OCI-LY3 (cell line): ENCODE results near the gene HDGF.

Source experiments
- EZH2phosphoT487 ChIP-seq: fragments of 200-600 bp; shearing (Covaris generic); IDR thresholded peaks from 2 replicates; pipeline ENCODE4 v1.6.1; 2018; ENCODE audit warnings: antibody characterized with exemption, mixed run types, low read depth
- TF ChIP-seq, protein P1 (sequence below): fragments of 200-600, 300-600 bp; sonication (generic); IDR thresholded peaks from 2 replicates; pipeline ENCODE4 v1.5.1; 2014; ENCODE audit warnings: antibody characterized with exemption, low read length, low read depth

DNA sequence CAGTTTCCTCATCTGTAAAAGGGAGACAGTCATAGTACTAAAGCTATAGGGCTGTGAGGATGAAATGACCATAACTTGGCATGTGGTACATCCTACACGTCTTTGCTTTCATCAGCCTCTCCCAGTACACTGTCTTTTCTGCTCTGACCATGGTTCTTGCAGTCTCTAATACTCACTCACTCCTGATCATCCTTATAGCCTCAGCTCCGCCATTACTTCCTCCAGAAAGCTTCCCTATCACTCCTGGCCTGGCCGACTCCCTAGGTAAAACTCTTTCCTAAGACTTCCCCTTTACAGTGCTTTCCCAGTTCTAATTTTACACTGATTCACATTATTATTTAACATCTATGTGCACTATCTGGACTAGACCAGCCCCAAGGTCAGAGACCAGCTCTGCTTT, 5.6 kb downstream of the HDGF start:
- TF ChIP-seq, protein P1, sequence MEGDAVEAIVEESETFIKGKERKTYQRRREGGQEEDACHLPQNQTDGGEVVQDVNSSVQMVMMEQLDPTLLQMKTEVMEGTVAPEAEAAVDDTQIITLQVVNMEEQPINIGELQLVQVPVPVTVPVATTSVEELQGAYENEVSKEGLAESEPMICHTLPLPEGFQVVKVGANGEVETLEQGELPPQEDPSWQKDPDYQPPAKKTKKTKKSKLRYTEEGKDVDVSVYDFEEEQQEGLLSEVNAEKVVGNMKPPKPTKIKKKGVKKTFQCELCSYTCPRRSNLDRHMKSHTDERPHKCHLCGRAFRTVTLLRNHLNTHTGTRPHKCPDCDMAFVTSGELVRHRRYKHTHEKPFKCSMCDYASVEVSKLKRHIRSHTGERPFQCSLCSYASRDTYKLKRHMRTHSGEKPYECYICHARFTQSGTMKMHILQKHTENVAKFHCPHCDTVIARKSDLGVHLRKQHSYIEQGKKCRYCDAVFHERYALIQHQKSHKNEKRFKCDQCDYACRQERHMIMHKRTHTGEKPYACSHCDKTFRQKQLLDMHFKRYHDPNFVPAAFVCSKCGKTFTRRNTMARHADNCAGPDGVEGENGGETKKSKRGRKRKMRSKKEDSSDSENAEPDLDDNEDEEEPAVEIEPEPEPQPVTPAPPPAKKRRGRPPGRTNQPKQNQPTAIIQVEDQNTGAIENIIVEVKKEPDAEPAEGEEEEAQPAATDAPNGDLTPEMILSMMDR: no peak
- TF ChIP-seq EZH2phosphoT487: no peak
